Amniotic stem cell (primary cell): ENCODE results near the gene PDE9A.
"Not testable (repeated sequence)": the region's sequence is repeated elsewhere in the genome, so short reads cannot be mapped to it uniquely, and the experiment has no call there.

Experiments
- DNase-seq: peaks from one replicate; lab custom pipeline; 2025; lab: John Stamatoyannopoulos, UW

PDE9A gene

DNA sequence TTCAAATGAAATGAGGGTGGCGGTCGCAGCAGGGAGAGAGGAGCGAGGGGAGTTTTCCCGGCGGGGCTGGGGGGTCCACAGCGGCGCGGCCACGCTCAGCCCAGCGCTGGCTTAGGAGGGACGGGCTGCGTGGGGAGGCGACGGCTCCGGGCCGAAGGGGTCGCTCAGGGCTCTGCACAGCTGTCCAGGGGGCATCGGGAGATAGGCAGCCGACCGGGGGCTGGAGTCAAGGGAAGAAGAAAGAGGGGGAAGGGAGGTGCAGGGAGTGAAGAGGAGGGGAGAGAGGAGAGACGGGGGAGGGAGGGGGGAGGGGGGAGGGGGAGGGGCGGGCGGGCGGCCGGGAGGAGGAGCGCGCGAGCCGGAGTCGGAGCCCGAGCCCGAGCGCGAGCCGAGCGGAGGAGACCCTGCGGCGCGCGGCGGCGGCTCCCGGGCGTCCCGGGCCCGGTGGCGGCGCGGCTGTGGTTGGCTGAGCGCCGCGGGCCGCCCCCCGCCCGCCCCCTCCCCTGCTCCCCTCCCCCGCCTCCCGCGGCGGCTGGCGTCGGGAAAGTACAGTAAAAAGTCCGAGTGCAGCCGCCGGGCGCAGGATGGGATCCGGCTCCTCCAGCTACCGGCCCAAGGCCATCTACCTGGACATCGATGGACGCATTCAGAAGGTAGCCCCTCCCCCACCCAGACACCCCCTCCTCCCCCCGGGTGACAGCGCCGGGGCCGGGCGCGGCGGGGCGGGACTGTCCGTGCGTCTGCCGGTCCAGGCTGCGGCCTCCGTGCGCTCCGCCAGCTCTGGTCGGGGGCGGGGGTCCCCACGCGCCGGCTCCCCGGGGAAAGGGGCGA is at the start of gene PDE9A:
PDE9A (plus strand) TSS at position 391 of the 831 bp plus-strand sequence; CDS start at position 585, 194 bp downstream.
- DNase-seq: no peak

DNA sequence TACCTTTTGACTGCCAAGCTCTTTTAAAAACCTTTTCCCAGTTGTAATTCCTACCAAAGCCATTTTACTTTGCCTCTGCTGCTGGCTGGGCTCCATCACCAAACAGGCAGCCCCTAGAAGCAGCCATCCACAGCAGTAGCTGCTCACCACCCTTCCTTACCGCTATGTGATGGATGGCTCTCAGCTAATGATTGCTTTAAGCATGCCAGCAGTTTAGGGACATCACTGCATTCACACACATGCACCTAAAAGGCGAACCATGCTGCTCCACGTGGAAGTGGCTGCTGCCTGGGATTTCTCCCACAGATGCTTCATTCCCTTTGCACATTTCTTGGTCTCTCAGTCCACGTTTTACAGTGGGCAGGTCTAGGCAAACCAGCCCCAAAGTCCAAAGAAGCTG is 46.3 kb upstream of the PDE9A start:
- no peak for DNase-seq

- DNase-seq: no peak
Observed at GRCh38 chr21:42607525-42608102, 45.8 kb upstream of the PDE9A start.

DNA sequence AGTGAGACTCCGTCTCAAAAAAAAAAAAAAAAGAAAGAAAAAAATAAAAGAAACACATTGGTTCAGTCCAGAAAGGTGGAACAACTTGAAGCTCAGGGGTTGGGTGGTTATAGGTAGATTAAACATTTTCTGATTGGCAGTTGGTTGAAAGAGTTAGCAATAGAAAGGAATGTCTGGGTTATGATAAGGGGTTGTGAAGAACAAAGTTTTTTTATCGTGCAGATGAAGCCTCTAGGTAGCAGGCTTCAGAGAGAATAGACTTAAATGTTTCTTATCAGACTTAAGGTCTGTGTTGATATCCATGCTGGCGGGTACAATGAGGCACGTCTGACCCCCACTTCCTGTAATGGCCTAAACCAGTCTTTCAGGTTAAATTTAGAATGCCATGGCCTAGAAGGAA is 45.0 kb upstream of the PDE9A start:
- DNase-seq: no peak

DNA sequence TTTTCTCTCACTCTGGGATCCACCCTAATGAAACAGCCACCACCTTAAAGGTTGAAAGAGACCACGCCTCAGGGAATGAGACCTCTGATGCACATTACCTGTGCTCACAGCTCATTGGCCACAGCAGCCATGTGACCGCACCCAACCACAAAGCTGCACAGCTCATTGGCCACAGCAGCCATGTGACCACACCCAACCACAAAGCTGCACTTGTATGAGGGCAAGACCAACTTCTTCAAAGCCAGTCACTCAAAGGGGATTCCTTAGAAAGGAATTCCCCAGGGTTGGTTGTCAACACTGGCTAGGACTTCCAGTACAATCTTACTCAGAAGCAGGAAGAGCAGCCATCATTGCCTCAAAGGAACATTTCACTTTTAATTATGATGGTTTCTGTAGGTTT is 43.6 kb upstream of the PDE9A start:
- DNase-seq: no peak

GRCh38 chr21:42611852-42612251 is 41.6 kb upstream of the PDE9A start:
- DNase-seq: no peak

GRCh38 chr21:42612390-42612789 is 41.0 kb upstream of the PDE9A start:
- no peak for DNase-seq

DNA sequence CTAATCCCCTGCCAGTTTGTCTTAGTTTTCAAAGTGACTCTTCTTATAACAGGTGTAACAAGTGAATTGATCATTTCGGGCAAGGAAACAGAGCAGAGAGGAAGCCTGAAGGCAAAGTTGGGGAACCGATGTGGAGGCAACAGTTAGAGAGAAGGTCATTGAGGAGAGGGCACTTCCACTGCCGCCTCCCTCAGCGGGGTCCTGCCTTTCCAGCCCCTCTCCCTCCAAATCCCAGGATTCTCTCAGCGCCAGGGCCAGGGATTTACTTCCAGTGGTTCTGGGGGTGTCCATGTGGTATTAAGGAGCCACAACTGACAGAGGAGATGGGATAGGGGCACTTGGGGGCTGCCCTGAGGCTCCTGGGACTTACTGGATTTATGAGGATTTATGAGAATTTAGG is 39.7 kb upstream of the PDE9A start:
- DNase-seq: no peak

- no peak for DNase-seq
Observed at GRCh38 chr21:42614396-42614795, 39.0 kb upstream of the PDE9A start.

GRCh38 chr21:42614811-42615351 is 38.5 kb upstream of the PDE9A start:
- DNase-seq: no peak

DNA sequence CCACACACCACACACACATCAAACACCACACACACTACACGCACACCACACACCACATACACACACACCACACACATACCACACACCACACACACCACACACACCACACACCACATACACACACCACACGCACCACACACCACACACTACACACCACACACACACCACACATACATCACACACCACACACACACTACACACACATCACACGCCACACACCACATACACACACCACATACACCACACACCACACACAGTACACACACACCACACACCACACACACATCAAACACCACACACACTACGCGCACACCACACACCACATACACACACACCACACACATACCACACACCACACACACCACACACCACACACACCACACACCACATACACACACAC is 38.0 kb upstream of the PDE9A start:
- DNase-seq: not testable (repeated sequence)

- no peak for DNase-seq
Observed at GRCh38 chr21:42615924-42616323, 37.5 kb upstream of the PDE9A start.

- no peak for DNase-seq
Observed at GRCh38 chr21:42616446-42616845, 37.0 kb upstream of the PDE9A start.

DNA sequence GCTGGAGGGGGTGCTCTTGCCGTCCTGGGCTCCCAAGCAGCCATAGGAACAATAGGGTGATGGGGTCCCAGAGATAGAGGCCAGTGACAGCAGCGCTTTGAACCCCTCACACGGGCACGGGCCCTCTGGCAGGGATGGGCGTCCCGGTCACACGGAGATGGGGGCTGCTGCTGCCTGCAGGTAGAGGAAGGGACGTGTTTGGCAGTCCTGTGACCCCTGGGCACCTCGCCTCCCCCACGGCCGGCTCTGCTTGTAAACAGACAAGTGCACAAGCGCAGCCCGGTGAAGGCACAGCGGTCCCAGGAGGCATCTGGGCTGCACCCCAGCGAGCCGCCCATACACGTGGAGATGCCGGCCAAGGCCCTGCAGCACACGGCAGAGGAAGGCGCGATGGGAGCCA is 36.5 kb upstream of the PDE9A start:
- no peak for DNase-seq

DNA sequence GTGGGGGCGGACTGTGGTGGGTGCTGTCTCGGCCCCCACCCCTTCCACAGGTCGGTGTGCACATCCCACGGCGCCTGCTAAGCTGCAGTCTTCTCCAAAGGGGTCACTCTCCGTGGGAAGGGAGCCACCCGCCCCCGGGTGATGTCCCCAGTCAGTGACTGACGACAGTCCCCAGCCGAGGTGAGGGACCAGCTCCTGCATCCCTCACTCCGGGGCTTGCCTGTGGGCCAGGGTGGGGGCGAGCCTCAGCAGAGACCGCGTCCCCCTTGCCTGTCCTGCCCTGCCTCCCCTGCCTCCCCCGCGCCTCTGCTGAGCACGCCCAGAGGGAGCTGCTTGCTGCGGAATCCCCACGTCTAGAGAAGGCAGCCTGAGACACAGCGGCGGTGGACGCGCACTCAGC is 35.9 kb upstream of the PDE9A start:
- DNase-seq: no peak

DNA sequence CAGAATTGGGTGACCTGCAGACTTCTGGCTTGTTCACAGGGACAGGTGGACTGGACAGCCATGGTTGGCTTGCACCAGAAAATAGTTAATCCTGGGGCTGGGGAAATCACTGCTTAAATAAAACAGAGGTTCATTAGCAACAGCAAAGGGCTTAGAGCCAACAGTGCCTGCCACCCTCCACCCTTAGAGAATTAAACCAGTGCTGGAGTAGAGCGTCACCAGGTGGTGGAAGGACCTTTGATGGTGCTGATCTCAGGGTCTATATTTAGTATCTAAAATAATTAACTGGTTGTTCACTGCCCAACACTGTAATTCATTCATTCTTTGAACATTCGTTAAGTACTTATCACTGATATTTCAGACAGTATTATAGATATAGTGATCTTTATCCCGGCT is 34.7 kb upstream of the PDE9A start:
- DNase-seq: no peak

DNA sequence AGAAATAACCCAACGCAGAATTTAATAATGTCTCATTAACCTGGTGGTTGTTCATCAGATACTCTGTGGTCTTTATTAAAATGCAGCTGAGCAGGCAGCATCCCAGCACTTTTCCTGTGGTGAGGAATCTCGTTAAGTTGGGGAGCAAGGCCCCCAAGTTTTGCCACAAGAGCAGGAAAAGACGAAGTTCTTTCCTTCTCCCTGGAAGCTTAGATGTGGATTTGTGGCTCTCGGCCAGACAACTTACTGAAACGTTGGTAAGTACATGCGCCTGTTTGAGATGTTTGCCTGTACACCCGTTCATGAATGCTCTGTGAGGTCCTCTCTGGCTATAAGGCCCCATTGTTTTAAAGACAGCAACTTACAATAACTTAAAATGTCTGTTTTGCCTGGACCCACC is 34.3 kb upstream of the PDE9A start:
- no peak for DNase-seq

- no peak for DNase-seq
Observed at GRCh38 chr21:42619841-42620240, 33.6 kb upstream of the PDE9A start.

GRCh38 chr21:42621166-42621818 is 32.1 kb upstream of the PDE9A start:
- DNase-seq: no peak

GRCh38 chr21:42621819-42622177 is 31.6 kb upstream of the PDE9A start:
- DNase-seq: no peak

DNA sequence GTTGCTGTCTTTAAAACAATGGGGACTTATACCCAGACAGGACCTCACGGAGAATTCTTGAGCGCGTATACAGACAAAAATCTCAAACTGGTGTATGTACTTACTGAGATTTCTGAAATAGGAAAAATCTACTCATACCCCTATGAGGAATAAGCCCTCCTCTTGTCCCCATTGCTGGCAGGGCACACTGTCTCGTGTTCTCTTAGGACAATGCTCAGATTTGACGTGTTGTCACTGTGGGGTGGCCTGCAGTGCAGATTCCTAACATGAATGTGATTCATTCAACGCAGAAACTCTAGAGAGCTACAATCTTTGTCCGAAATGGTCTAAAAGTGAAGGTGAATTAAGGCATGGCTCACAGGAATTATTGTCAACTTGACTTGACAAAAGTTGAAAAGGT is 31.1 kb upstream of the PDE9A start:
- no peak for DNase-seq

GRCh38 chr21:42623694-42624093 is 29.7 kb upstream of the PDE9A start:
- no peak for DNase-seq
